ENCODE results near the gene NMBR.
"Not testable (repeated sequence)": the region's sequence is repeated elsewhere in the genome, so short reads cannot be mapped to it uniquely, and the experiment has no call there.

The NMBR gene

DNA sequence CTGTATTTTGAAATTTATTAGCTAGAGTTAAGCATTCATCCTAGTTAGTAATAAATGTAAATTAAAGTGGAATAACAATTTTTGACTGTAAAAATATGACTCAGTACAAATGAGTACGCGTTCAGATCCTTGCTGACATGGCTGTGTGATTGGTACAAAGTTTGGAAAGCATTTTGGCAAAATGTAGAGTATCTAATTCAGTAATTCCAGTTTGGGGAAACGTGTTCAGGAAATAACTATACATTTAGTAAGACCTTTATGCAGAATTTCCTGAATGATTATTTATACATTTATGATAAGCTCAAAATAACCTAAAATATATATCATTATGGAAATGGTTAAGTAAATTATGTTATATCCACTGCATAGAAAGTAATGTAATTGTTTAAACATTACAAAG is 8.2 kb upstream of the NMBR start:
- DNase-seq (ENCODE audit: low read depth, low spot score): no peak

DNA sequence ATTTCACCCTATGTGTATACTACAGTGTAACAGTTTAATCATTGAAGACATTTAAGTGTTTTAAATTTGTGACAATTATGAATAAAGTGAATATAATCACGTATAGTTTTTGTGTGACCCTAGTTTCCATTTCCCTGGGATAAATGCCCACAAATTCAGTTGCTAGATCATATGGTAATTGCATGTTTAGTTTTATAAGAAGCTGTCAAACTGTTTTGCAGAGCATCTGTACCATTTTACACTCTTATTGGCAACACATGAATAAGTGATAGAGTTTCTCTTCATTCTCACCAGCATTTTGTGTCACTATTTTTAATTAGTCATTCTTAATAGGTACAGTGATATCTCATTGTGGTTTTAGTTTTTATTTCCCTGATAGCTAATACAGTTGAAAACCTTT is 7.4 kb upstream of the NMBR start:
- no peak for DNase-seq (ENCODE audit: low read depth, low spot score)

- DNase-seq (ENCODE audit: low read depth, low spot score): no peak
These were observed 6.3 kb upstream of the NMBR start for GRCh38 chr6:142153196-142153595.

DNA sequence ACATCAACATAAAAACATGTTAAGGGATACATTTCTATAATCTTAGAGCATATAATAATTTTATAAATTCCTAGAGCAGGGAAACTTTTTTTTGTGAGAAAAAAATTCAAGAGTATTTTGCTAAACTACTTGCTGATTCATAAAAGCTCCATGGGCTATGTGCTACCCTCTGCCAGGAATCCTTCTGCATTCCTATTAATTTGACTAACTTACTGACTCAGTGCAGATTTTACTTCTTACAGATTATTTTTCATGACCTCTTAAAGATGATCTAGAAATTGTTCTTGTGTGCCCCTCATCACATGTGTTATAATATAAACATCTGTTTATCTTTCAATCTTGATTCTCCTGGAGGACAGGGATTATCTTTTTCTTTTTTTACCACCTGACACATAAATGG is 5.8 kb upstream of the NMBR start:
- DNase-seq (ENCODE audit: low read depth, low spot score): peak; percentile 56

DNA sequence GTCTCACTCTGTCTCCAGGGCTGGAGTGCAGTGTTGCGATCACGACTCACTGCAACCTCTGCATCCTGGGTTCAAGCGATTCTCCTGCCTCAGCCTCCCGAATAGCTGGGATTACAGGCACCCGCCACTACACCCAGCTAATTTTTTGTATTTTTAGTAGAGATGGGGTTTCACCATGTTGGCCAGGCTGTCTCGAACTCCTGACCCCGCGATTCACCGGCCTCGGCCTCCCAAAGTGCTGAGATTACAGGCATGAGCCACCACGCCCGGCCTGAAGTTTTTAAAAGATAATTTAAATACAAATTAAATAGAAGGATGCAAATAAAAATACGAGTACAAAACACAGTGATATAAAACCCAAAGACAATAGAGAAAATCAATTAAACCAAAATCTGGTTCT is 5.4 kb downstream of the NMBR start:
- DNase-seq (ENCODE audit: low read depth, low spot score): not testable (repeated sequence)

GRCh38 chr6:142138876-142139275 is 8.0 kb downstream of the NMBR start:
- DNase-seq (ENCODE audit: low read depth, low spot score): no peak

DNA sequence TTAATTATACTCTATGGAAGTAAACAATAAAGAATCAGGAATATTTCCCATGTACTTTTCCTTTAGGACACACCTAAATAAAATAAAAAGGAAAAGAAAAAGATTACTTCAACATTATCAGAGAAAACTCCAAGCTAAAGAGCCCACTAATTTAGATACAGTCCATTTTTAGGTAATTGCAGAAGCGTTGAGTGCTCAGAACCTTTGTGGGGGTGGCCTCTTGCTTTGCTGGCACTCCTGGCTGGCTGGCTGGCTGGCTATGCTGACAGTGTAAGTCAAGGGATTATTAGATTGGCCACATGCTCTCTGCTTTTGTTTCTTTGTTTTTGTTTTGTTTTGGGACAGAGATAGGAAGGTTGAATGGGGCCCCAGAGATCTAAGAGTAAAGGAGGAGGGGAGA is 14.3 kb downstream of the NMBR start, which contains the start of gene GJE1:
GJE1 (plus strand) TSS at position 301 of the 400 bp plus-strand sequence. CDS start 234 bp downstream, outside the sequence.
- DNase-seq (ENCODE audit: low read depth, low spot score): no peak

DNA sequence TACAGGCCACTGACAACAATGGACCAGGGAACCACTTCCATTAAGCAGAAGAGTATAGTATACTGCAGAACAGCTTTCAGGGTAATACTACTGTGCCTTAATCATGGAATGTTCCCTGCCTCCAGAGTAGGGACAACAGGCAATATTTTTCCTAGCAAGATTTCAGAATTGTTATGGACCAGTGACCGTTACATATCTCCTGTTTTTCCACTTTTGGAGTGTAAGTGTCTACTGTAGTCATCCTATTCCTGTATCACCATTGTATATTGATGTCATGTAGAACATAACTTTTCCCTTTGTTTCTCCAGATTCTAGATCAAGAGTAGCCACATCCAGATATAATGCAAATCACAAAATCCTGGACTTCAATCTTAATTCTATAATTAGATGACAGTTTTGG is 16.1 kb downstream of the NMBR start:
- DNase-seq (ENCODE audit: low read depth, low spot score): no peak

DNA sequence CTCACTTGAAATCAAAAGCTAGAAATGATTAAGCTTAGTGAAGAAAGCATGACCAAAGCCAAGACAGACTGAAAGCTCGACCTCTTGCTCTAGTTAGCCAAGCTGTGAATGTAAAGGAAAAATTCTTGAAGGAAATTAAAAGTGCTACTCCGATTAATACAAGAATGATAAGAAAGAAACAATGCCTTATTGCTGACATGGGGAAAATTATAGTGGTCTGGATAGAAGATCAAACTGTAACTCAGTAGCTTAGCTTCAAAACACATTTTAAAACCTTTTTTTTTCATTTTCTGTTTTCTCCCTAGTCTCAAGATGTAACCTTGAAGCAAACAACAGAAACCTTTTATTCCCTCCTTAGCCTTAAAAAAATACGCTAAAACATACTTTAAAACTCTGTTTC is 25.6 kb downstream of the NMBR start:
- no peak for DNase-seq (ENCODE audit: low read depth, low spot score)

DNA sequence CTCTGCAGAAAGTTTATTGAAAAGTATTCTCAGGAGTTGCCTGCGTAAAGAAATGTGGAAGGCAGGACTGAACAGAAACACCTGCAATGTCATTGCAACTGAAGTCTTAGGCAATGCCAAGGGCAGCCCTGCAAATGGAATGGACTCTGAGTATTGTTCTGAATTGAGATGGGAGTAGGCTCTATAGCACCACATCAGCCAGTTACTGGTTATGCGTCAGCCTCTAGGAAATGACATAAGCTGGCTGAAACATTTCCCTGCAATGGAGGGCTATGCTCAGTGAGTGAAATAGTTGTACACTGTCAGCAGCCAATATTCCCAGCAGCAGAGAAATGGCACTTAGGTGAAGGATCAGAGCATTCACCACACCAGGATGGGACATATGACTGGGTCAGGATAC is 28.0 kb downstream of the NMBR start:
- DNase-seq (ENCODE audit: low read depth, low spot score): no peak

- DNase-seq (ENCODE audit: low read depth, low spot score): no peak
These were observed 28.6 kb downstream of the NMBR start for GRCh38 chr6:142118328-142118727.

GRCh38 chr6:142117366-142117765 is 29.6 kb downstream of the NMBR start:
- no peak for DNase-seq (ENCODE audit: low read depth, low spot score)

DNA sequence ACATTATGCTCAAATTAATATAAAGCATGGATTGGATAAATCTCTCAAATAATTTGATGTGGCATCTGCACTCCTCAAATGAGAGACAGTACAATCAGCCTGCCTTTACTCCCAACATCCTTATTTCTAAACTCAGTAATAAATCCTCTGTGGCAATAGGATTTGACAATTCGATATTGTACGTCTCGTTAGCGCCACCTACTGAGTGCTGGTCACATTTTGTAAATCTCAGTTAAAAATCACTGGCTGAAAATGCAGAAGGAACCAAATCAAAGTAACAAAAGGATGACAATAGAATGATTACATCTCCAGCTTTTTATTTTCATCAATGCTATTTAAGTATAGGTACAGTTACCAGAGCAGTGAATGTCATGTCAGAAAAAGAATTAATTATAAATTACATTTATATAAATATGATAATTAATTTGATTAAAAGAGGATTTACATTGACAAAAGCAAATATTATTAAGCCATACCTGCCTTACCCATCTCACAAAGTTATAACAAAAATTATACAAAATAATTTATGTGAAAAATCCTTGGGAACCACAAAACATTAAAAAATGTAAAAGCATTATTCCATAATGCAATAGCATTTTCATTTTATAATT is 34.4 kb downstream of the NMBR start:
- peak; percentile 83 for DNase-seq (ENCODE audit: low read depth, low spot score)

DNA sequence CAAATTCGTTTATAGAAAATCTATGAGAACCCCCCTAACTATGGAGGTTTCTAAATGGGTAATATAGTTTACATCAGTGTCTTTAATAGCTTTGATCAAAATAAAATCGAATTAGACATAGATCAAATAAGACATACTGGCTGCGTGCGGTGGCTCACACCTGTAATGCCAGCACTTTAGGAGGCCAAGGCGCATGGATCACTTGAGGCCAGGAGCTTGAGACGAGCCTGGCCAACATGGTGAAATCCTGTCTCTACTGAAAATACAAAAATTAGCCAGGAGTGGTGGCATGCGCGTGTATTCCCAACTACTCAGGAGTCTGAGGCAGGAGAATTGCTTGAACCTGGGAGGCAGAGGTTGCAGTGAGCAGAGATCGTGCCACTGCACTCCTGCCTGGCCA is 36.1 kb downstream of the NMBR start:
- not testable (repeated sequence) for DNase-seq (ENCODE audit: low read depth, low spot score)

- not testable (repeated sequence) for DNase-seq (ENCODE audit: low read depth, low spot score)
These were observed 42.1 kb downstream of the NMBR start for GRCh38 chr6:142104820-142105219.

- DNase-seq (ENCODE audit: low read depth, low spot score): peak; percentile 82
These were observed 58.1 kb downstream of the NMBR start for GRCh38 chr6:142088858-142089216.

DNA sequence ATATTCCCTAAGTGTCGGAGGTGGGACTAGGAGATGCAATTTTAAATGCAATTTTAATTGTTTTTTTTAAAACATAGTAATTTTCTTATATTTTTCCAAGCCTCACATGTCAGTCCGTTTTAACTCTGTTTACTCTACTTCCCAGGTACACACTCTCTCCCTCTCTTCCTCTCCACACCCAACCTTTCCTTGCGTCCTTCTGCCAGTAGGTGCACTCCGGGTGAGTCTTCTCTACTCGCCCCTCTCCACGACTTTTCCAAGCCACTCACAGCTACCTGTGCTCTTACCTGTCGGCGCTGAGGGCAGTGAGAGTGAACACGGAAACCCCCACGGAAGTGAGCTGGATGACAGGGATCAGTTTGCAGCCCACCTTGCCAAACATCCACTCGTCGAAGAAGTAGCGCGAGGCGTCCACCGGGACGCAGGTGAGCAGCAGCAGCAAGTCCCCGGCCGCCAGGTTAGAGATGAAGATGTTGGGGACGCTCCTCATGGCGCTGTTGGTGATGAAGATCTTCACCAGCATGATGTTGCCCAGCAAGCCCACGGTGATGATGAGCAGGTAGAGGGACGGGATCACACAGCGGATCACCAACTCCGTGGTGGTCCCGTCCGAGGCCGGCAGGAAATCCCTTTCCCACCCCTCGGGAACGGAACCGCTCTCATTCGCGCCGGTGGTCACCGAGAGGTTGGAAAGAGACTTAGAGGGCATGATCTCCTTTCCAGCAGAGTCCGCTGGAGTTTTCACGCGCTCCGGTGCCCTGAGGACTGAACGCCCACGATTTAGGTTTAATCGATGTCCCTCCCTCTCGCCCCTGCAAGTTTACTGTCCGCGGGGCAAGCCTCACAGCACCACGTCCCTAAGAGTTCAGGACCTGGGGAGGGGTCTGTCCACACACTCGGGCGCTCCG is 58.7 kb downstream of the NMBR start:
- peak; percentile 3 for DNase-seq (ENCODE audit: low read depth, low spot score)

- DNase-seq (ENCODE audit: low read depth, low spot score): no peak
These were observed 67.8 kb downstream of the NMBR start for GRCh38 chr6:142079130-142079529.

DNA sequence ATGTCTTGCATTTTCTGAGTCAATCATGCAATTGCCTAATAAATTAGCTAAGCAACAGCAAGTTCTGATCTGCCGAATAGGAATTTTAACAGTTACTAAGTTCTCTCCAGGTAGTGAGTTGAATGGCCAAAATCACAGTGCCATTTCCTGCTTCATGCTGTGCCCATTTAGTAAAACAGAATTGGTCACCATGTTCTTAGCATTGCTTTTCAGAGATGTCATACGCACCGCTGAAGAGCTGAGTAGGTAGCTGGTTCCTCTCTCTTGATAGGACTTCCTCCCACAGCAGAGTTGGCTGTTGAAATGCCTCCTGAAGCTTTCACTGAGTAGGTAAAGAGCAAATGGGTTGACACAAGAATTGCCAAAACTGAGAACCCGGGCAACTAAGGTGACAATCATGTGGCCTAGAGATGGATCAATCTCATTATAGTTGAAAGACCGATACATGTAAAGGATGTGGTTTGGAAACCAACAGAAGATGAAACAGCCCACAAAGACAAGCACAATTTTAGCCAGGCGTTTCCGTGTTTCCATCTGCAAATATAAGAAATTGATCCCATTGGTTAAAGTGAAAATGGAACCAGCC is 71.3 kb downstream of the NMBR start:
- no peak for DNase-seq (ENCODE audit: low read depth, low spot score)

DNA sequence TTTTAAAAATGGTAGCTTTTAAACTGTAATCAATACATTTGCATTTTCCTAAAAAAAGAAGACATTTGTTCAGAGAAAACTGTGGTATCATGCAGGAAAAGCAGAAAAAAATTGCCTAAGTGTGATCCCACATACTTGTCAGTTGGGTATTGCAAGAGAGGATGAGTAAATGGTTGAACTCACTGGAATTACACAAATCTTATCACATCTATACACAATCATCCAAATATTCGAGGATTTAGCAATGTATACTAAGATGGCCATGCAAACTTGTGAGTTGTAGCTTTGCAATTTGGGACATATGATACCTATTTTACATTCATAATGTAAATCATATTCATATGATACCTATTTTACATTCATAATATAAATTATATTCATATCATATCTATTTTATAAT is 72.4 kb downstream of the NMBR start:
- DNase-seq (ENCODE audit: low read depth, low spot score): no peak

GRCh38 chr6:142071981-142072380 is 74.9 kb downstream of the NMBR start:
- DNase-seq (ENCODE audit: low read depth, low spot score): no peak

- DNase-seq (ENCODE audit: low read depth, low spot score): no peak
These were observed 78.5 kb downstream of the NMBR start for GRCh38 chr6:142068416-142068815.

GRCh38 chr6:142062861-142063260 is 84.1 kb downstream of the NMBR start:
- DNase-seq (ENCODE audit: low read depth, low spot score): not testable (repeated sequence)

Data from astrocyte of the hippocampus (primary cell).